Measurements from ENCODE around the gene IFNA4.

GRCh38 chr9:21228122-21228521 is 40.7 kb upstream of the IFNA4 start, which contains the start of gene IFNA17:
- no peak for TF ChIP-seq CTCF (IDR thresholded peaks at IDR 0.05)
- no peak for TF ChIP-seq POLR2A (IDR thresholded peaks at IDR 0.05)
